ENCODE results near the gene ZSCAN5A. TPM values are rescaled to one million over a fixed set of nuclear protein-coding genes. Genes with fewer than 3 reads are reported as not detected.

Gene ZSCAN5A
- total and polyA plus RNA-seq, 2 of the 13 experiments (the other 11 are each of a cell fraction or from before 2014, with no cell fraction given), result 9.5 to 17.8 TPM

DNA sequence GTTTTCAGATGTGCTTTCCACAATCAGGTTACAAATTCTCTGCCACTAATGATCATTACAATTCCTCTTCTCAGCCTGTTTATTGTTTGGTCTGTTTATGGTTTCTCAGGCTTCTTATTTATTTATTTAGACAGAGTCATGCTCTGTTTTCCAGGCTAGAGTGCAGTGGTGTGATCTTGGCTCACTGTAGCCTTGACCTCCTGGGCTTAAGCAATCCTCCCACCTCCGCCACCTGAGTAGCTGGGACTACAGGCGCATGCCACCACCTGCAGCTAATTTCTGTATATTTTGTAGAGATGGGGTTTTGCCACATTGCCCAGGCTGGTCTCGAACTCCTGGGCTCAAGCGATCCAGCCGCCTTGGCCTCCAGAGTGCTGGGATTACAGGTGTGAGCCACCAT, 2.1 kb upstream of the ZSCAN5A start (continued):
- TF ChIP-seq GATAD2A (CRISPR knock-in tag; IDR thresholded peaks at IDR 0.05) (peak; percentile 70; the same call in 1 of the 2 replicates), ZNF878 (CRISPR knock-in tag; IDR thresholded peaks at IDR 0.05) (0 out of 2 replicates have a peak, but pooled peaks have one; percentile 30), ZNF451 (CRISPR knock-in tag; IDR thresholded peaks at IDR 0.05) (no peak), MIER3 (CRISPR knock-in tag; IDR thresholded peaks at IDR 0.05; ENCODE audit: borderline replicate concordance) (0 out of 2 replicates have a peak, but pooled peaks have one; percentile 40), SOX6 (IDR thresholded peaks at IDR 0.05) (no peak), SOX6 (CRISPR knock-in tag; IDR thresholded peaks at IDR 0.05) (peak; percentile 35; the same call in 1 of the 2 replicates), ELF1 (CRISPR knock-in tag; IDR thresholded peaks at IDR 0.05) (no peak), FOXJ3 (CRISPR knock-in tag; IDR thresholded peaks at IDR 0.05; ENCODE audit: borderline replicate concordance) (no peak), ZNF12 (CRISPR knock-in tag; IDR thresholded peaks at IDR 0.05) (no peak), ARHGAP35 (CRISPR knock-in tag; IDR thresholded peaks at IDR 0.05; ENCODE audit: borderline replicate concordance) (no peak), EEA1 (CRISPR knock-in tag; IDR thresholded peaks at IDR 0.05; ENCODE audit: borderline replicate concordance) (no peak), ZNF552 (CRISPR knock-in tag; IDR thresholded peaks at IDR 0.05; ENCODE audit: borderline replicate concordance) (no peak), FOXM1 (CRISPR knock-in tag; IDR thresholded peaks at IDR 0.05) (no peak), RXRA (CRISPR knock-in tag; IDR thresholded peaks at IDR 0.05) (0 out of 2 replicates have a peak, but pooled peaks have one; percentile 27), ZNF781 (CRISPR knock-in tag; IDR thresholded peaks at IDR 0.05; ENCODE audit: borderline replicate concordance, not compliant biosample characterization) (no peak), ZNF317 (CRISPR knock-in tag; IDR thresholded peaks at IDR 0.05) (no peak), ATAD3A (CRISPR knock-in tag; IDR thresholded peaks at IDR 0.05) (no peak), ZNF549 (CRISPR knock-in tag; IDR thresholded peaks at IDR 0.05) (no peak), HNF4A (CRISPR knock-in tag; IDR thresholded peaks at IDR 0.05) (peak; percentile 52)
- TF ChIP-seq, protein P1, sequence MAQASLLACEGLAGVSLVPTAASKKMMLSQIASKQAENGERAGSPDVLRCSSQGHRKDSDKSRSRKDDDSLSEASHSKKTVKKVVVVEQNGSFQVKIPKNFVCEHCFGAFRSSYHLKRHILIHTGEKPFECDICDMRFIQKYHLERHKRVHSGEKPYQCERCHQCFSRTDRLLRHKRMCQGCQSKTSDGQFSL (CRISPR knock-in tag; IDR thresholded peaks at IDR 0.05), result no peak
- TF ChIP-seq, protein P2, sequence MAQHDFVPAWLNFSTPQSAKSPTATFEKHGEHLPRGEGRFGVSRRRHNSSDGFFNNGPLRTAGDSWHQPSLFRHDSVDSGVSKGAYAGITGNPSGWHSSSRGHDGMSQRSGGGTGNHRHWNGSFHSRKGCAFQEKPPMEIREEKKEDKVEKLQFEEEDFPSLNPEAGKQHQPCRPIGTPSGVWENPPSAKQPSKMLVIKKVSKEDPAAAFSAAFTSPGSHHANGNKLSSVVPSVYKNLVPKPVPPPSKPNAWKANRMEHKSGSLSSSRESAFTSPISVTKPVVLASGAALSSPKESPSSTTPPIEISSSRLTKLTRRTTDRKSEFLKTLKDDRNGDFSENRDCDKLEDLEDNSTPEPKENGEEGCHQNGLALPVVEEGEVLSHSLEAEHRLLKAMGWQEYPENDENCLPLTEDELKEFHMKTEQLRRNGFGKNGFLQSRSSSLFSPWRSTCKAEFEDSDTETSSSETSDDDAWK (CRISPR knock-in tag; IDR thresholded peaks at IDR 0.05), result no peak
- TF ChIP-seq, protein P3, sequence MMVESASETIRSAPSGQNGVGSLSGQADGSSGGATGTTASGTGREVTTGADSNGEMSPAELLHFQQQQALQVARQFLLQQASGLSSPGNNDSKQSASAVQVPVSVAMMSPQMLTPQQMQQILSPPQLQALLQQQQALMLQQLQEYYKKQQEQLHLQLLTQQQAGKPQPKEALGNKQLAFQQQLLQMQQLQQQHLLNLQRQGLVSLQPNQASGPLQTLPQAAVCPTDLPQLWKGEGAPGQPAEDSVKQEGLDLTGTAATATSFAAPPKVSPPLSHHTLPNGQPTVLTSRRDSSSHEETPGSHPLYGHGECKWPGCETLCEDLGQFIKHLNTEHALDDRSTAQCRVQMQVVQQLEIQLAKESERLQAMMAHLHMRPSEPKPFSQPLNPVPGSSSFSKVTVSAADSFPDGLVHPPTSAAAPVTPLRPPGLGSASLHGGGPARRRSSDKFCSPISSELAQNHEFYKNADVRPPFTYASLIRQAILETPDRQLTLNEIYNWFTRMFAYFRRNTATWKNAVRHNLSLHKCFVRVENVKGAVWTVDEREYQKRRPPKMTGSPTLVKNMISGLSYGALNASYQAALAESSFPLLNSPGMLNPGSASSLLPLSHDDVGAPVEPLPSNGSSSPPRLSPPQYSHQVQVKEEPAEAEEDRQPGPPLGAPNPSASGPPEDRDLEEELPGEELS (CRISPR knock-in tag; IDR thresholded peaks at IDR 0.05), result peak; percentile 80
- TF ChIP-seq, protein P4, sequence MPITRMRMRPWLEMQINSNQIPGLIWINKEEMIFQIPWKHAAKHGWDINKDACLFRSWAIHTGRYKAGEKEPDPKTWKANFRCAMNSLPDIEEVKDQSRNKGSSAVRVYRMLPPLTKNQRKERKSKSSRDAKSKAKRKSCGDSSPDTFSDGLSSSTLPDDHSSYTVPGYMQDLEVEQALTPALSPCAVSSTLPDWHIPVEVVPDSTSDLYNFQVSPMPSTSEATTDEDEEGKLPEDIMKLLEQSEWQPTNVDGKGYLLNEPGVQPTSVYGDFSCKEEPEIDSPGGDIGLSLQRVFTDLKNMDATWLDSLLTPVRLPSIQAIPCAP (CRISPR knock-in tag; IDR thresholded peaks at IDR 0.05; ENCODE audit: low read depth), result no peak
- TF ChIP-seq, protein P5, sequence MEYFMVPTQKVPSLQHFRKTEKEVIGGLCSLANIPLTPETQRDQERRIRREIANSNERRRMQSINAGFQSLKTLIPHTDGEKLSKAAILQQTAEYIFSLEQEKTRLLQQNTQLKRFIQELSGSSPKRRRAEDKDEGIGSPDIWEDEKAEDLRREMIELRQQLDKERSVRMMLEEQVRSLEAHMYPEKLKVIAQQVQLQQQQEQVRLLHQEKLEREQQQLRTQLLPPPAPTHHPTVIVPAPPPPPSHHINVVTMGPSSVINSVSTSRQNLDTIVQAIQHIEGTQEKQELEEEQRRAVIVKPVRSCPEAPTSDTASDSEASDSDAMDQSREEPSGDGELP (IDR thresholded peaks at IDR 0.05; ENCODE audit: borderline replicate concordance, low read depth), result no peak
- TF ChIP-seq, protein P6, sequence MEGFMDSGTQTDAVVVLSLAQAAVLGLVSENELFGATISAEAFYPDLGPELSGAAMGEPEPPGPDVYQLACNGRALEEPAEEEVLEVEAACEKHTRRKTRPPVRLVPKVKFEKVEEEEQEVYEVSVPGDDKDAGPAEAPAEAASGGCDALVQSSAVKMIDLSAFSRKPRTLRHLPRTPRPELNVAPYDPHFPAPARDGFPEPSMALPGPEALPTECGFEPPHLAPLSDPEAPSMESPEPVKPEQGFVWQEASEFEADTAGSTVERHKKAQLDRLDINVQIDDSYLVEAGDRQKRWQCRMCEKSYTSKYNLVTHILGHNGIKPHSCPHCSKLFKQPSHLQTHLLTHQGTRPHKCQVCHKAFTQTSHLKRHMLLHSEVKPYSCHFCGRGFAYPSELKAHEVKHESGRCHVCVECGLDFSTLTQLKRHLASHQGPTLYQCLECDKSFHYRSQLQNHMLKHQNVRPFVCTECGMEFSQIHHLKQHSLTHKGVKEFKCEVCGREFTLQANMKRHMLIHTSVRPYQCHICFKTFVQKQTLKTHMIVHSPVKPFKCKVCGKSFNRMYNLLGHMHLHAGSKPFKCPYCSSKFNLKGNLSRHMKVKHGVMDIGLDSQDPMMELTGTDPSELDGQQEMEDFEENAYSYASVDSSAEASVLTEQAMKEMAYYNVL (CRISPR knock-in tag; IDR thresholded peaks at IDR 0.05; ENCODE audit: borderline replicate concordance), result no peak

Data from HepG2 (cell line).